Stimulated activated CD4-positive, alpha-beta T cell treated with anti-CD3 and anti-CD28 coated beads, Interleukin-1b, Interleukin-23, amount 100 ng/mL, for 48 hours (primary cell): ENCODE results near the gene SPOCK1.
"Not testable (repeated sequence)": the region's sequence is repeated elsewhere in the genome, so short reads cannot be mapped to it uniquely, and the experiment has no call there.

Source experiments
- DNase-seq: peaks from one replicate; pipeline ENCODE4 v3.0.0-alpha.2; 2020

SPOCK1 gene

GRCh38 chr5:137254119-137255090 lies 244.7 kb downstream of the SPOCK1 start:
- DNase-seq = no peak

DNA sequence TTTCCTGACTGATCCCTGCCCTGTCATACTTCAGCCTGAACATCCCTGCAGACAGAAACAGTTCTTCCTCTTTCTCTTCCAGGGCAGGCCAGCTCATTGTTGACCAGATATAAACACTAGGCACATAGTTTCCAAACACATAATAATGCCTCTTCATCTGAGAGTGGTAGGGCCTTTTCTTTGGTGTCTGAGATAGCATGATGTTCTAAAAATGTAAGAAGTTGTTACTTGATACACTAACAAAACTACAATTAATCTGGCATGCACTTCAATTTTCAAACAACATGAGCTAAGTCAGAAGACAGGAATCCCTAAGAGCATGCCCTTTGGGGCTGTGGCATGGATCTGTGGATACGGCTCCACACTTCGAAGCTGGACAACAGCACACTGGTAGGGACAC lies 246.6 kb downstream of the SPOCK1 start:
- no peak for DNase-seq

GRCh38 chr5:137250421-137250820 lies 248.7 kb downstream of the SPOCK1 start:
- DNase-seq = no peak

DNA sequence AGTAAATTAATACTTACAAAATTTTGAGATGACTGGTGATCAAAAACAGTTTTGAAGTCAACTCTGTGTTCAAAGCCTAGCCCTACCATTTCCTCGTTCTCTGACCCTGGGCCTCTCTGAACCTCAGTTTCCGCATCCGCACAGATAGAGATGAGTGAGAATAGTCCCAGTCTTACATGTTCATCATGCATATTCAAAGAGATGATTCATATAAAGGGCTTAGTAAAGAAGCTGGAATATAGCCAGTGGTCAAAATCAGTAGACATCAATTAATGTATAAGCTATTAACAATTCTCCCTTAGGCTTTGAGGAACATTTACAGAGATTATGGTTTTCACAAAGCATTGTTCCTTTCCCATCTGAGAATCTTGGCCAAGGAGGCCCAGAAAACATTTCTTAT lies 250.6 kb downstream of the SPOCK1 start:
- DNase-seq = no peak

DNA sequence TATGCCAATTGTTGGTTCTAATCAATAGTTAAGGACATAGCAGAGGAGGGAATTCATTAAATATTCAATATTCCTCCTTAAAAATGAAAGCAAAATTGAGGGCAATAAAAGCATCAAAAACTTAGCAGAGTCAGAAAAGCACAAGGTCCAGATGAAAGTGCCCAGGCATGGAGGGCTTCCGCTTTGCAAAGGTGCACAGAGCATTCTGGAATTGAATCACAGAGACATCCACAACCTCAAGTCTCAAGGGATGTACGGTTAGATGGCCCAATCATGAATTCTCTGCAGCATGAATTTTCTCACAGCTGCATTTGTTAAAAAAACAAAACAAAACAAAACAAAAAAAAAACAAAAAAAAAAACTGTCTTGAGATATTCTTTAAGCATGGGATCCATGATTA lies 253.7 kb downstream of the SPOCK1 start:
- DNase-seq = no peak

DNA sequence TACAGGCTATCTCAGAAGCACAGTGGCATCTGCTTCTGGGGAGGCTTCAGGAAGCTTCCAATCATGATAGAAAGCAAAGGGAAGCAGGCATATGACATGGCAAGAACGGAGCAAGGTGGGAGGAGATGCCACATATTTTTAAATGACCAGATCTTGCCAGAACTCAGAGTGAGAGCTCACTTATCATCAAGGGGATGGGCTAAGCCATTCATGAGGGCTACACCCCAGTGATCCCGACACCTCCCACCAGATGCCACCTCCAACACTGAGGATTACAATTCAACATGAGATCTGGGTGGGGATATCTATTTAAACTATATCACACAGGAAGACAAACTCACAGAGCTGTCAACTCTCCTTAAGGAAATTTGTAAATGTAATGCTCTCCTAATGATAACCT lies 258.8 kb downstream of the SPOCK1 start:
- DNase-seq = no peak

DNA sequence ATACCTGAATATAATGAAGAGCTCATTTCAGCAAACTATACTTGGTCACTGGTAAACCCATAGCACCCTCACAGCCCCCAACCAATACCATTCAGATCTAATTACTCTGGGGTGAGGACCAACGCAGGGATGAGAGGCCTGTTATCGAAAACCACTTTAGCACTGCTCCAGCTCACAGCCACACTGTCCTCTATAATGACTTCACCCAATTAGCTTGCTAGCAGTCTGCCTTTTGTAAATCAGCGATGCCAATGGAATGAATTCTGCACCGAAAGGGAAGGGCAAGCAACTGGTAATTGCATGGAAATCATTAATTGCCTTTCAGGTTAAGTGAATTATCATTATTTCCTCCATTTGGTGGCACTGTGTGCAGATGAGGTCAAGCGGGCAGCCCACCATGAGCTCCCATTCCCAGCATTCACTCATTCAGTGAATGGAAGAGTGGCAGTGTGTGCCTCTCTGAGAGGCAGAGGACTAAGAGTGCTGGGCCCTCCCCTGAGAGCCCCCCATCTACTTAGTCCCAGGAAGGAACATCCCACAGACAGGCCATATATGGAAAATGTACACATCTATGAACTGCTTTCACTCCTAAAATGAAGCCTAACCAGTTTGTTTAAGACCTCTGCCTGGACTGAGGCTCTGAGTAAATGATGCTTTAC lies 262.1 kb downstream of the SPOCK1 start:
- no peak for DNase-seq

GRCh38 chr5:137236252-137236651 lies 262.9 kb downstream of the SPOCK1 start:
- DNase-seq = no peak

DNA sequence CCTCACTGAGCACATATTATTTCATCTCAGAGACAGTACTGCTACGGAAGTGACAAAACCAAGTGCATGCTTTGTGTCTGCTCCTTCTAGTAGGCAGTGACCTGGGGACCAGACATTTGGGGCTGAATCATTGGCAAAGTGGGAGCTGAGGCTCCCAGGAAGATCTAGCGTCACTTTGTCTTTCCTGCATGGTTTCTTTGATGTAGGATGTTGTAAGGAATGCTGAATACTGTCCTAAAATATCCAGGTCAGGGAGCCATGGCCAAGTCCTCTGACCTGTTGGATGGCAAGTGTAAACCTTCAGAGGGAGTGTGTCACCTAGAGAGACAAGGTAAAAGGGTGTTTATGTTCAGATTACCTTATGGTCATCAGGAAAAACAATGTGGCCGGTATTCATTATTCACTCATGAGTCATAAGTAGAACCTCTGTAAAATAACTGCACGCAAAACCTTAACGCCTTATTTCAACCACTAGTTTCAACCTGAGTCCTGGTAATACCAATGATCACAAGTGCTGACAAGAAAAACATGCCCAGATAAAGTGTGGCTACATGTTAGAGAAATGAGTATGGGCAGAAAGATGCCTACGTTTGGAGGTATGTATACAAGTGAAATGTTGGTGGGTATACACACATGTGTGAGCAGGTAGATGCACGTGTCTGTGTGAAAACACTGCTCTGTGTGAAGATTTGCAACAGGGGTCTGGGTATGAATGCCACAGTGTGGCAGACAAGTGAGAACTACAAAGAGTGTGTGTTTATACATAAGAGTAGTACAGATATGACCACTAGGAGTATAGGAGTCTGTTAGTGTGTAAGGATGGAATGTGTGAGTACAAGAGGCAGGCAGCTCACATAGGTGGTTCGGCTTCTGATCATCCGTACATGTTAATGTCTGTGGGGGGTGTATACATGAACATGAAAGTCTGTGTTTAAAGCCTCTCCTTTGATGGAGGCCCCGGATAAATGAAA lies 263.9 kb downstream of the SPOCK1 start:
- DNase-seq = no peak

DNA sequence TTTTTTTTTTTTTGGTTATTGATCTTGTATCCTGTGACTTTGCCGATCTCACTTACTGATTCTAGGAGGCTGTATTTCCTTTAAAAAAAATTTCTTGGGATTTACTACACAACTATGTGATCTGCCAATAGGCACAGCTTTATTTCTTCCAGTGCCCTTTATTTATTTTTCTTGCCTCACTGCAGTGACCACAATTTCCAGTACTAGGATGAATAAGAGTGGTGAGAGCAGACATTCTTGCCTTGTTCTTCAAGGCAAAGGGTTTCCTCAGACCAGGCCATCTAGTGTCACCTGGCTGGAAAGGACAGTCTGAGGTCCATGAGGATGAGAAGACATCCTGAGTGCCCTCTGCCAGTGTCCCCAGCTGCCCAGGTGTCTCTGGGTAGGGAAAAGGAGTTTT lies 265.4 kb downstream of the SPOCK1 start:
- DNase-seq = no peak

- DNase-seq = not testable (repeated sequence)
Observed at GRCh38 chr5:137233304-137233703, 265.8 kb downstream of the SPOCK1 start.

DNA sequence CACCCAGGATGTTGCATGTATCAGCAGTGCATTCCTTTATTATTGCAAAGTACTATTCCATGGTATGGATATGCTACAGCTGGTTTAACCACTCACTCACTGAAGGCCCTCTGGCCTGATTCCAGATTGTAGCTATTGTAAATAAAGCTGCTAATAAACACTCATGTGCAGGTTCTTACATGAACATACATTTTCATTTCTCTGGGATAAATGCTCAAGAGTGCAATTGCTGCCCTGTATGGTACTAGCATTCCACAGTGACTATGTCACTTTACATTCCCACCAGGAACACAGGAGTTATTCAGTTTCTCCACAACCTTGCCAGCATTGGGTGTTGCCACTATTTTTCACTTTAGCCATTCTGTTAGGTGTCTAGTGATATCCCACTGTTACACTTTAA lies 267.6 kb downstream of the SPOCK1 start:
- DNase-seq = no peak

- DNase-seq = no peak
Observed at GRCh38 chr5:137228816-137229215, 270.3 kb downstream of the SPOCK1 start.

GRCh38 chr5:137226081-137226480 lies 273.0 kb downstream of the SPOCK1 start:
- DNase-seq = no peak

- DNase-seq = no peak
Observed at GRCh38 chr5:137223324-137224295, 275.5 kb downstream of the SPOCK1 start.

DNA sequence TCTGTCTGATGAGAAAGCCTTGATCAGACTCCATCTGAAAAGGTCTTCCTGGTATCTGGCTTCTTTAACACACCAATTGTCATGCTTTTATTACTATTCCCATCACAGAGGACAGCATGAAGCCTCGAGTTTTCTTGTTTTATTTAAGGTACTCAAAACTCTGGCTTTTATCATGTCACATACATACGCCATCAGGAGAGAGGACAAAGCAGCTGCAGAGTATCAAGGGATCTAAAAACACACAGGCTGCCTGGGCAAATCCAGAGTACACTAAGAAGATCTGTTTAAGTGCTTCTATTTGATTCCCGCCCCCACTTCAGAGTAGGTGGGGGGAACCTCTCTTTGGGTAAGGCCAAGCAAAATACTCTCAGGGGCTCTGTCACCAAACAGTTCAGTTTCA lies 277.2 kb downstream of the SPOCK1 start:
- no peak for DNase-seq

DNA sequence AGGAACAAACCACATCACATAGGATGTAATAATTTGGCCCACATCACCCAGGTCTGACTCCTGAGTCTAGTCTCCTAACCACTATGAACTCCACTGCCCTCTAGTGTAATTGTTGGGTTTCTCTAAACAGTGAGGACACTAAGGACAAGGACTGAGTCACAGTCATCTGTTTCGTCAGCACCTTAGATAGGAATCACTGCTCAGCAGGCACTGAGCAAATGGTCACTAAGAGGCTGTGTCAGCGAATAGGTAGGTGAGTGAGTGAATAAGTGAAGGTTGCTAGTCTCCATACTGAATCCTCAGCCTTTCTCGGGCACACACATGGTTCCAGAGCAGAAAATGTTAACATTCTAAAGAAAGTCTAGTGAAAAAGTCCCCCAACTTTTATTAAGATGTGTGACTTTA lies 278.6 kb downstream of the SPOCK1 start:
- DNase-seq = no peak

DNA sequence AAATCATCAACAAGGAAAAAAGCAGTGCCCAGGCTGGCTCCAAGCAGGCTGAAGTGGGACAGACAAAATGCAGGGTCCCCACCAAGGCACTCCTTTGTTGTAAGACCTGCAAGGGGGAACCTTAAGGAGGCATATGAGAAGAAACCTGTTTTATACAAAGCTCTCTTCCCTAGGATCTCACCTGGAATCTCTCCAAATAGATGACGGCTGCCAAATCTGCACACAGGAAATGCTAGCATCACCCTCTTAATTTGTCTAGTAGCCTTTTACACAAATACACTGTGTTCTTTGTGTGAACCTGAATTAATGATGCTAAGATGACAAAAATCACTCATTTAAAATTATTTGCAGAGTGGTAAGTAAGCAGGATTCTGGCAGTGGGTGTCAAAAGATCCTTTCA lies 280.2 kb downstream of the SPOCK1 start:
- DNase-seq = no peak

GRCh38 chr5:137218471-137218870 lies 280.7 kb downstream of the SPOCK1 start:
- no peak for DNase-seq

- no peak for DNase-seq
Observed at GRCh38 chr5:137217599-137218200, 281.4 kb downstream of the SPOCK1 start.

- no peak for DNase-seq
Observed at GRCh38 chr5:137216976-137217598, 282.0 kb downstream of the SPOCK1 start.
